ENCODE measurements around the gene ZFP62.
A peak's percentile ranks its signal among the peaks of the same experiment; 100 is the strongest.

ZFP62 gene

DNA sequence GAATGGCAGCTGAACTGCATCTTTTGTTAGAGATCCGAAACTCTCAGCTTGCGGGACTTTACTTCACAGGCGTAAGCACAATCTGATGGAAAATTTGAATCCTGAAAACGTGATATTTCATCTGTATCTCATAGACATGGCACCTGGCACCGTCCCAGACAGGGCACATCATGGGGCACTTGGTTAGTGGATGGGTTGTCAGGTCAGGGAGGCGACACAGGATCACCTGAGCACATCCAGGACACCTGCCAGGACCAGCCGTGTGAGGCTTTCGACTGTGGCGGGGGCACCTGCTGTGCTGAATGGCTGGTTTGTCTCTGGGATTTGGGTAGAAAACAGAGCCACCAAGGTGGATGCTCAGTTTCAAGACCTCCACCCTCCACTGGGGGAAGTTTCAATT lies 11.3 kb upstream of the ZFP62 start:
- TF ChIP-seq TAF1 (IDR thresholded peaks at IDR 0.05; ENCODE audit: low read depth) (no peak), ZBTB7A (IDR thresholded peaks at IDR 0.05; ENCODE audit: low read depth) (no peak), YY1 (IDR thresholded peaks at IDR 0.05; ENCODE audit: low read depth) (no peak), TCF12 (IDR thresholded peaks at IDR 0.05; ENCODE audit: low read depth) (no peak)
- TF ChIP-seq, protein P1, sequence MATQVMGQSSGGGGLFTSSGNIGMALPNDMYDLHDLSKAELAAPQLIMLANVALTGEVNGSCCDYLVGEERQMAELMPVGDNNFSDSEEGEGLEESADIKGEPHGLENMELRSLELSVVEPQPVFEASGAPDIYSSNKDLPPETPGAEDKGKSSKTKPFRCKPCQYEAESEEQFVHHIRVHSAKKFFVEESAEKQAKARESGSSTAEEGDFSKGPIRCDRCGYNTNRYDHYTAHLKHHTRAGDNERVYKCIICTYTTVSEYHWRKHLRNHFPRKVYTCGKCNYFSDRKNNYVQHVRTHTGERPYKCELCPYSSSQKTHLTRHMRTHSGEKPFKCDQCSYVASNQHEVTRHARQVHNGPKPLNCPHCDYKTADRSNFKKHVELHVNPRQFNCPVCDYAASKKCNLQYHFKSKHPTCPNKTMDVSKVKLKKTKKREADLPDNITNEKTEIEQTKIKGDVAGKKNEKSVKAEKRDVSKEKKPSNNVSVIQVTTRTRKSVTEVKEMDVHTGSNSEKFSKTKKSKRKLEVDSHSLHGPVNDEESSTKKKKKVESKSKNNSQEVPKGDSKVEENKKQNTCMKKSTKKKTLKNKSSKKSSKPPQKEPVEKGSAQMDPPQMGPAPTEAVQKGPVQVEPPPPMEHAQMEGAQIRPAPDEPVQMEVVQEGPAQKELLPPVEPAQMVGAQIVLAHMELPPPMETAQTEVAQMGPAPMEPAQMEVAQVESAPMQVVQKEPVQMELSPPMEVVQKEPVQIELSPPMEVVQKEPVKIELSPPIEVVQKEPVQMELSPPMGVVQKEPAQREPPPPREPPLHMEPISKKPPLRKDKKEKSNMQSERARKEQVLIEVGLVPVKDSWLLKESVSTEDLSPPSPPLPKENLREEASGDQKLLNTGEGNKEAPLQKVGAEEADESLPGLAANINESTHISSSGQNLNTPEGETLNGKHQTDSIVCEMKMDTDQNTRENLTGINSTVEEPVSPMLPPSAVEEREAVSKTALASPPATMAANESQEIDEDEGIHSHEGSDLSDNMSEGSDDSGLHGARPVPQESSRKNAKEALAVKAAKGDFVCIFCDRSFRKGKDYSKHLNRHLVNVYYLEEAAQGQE (IDR thresholded peaks at IDR 0.05; ENCODE audit: low read depth), result no peak
- TF ChIP-seq, protein P2, sequence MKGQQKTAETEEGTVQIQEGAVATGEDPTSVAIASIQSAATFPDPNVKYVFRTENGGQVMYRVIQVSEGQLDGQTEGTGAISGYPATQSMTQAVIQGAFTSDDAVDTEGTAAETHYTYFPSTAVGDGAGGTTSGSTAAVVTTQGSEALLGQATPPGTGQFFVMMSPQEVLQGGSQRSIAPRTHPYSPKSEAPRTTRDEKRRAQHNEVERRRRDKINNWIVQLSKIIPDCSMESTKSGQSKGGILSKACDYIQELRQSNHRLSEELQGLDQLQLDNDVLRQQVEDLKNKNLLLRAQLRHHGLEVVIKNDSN (IDR thresholded peaks at IDR 0.05), result no peak

DNA sequence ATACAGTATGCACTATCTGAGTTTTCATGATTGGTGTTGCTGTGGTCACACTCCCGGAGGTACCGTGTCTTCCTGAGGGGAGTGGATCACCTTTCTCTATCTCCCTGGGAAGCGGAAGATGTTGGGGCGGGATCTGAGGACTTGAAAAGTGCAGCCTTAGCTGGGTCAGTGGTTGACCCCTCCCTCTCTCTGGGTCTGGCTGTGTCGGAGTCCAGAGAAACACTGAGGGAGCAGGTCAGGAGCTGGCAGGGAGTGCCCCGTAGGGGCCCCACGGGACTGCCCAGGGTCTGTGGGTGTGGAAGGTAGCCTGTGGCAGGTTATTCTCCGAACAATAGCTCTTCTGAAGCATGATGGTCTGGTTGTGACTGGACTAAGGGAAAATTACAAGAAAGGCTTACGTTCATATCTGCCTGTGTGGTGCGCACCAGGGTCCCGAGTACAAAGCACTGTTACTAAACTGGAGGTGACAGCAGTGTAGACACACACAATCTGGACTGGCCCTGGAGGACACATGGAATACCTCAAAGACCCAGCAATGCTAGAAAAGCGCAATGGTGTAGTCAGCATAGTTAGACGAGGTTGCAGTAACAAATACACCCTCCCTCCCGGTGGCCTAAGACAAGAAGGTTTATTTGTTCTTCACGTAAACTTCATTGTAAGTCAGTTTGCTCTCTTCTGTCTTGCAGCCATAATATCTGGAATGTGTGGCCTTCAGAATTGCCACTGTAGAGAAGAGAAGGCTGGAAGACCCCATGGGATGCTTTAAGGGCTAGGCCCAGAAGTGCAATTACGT lies 9.4 kb upstream of the ZFP62 start:
- TF ChIP-seq EGR1 (IDR thresholded peaks at IDR 0.05), result no peak
- TF ChIP-seq, protein P3, sequence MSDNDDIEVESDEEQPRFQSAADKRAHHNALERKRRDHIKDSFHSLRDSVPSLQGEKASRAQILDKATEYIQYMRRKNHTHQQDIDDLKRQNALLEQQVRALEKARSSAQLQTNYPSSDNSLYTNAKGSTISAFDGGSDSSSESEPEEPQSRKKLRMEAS (IDR thresholded peaks at IDR 0.05), result no peak

DNA sequence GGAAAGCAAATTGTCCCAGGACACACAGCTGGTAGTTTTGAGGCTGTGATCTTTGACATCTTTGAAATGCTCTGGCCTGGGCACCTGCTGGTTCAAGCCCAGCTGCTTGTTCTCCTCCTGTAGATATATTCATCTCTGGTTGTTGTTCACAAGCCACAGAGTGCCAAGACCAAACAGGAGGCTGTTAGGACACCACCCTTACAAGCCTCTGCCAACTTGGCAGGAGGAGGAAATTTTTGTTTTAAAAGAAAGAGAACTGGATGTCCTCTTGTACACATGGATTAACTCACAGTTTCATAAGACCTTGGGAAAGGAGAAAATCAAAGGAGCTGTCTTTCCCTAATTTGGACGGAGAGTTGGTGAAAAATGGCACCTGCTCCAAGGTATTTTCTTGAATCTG lies 8.5 kb upstream of the ZFP62 start:
- no peak for TF ChIP-seq FOXM1 (IDR thresholded peaks at IDR 0.05; ENCODE audit: borderline replicate concordance, low read depth)
- TF ChIP-seq, protein P2 (IDR thresholded peaks at IDR 0.05), result no peak
- TF ChIP-seq ZBTB7A (IDR thresholded peaks at IDR 0.05; ENCODE audit: low read depth), result no peak
- no peak for TF ChIP-seq TAF1 (IDR thresholded peaks at IDR 0.05; ENCODE audit: low read depth)

DNA sequence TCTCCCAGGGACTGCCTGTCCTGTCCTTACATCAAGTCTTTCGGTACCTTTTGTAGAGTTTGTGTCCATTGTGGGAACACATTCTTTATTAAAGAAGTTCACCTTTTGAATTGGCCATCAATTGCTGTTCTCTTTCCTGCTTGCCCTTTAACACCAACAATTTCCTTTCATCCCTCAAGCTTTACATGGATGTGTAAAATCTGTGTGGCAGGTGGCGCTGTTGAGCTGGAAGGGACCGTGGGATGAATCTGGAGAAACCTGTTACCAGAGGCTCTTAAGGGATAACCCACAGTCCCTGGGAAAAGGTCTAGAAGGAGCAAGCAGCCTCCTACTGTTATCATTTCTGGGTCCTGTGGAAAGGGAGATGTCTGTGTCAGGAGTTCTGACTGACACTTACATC lies 7.9 kb upstream of the ZFP62 start:
- TF ChIP-seq RAD21 (IDR thresholded peaks at IDR 0.05; ENCODE audit: low read depth) (peak; percentile 92), NFIC (IDR thresholded peaks at IDR 0.05) (no peak)

DNA sequence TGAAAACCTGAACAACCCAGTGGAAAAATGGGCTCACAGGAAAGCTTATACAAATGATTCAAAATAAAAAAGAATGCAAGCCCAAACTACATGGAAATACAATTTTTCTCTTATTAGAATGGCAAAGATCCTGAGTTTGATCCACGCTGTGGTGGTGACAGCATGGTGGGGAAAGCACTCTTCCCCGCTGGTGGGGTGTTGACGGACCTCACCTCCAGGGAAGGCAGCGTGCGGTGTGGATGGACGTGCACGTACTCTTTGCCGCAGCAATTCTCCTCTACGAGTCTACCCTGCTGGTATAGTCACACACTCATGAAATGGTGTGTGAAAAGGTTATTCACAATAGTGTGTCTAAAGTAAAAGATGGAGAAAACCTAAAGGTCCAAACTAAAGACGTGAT lies 5.9 kb upstream of the ZFP62 start:
- no peak for TF ChIP-seq YY1 (IDR thresholded peaks at IDR 0.05; ENCODE audit: low read depth)
- TF ChIP-seq CREB1 (IDR thresholded peaks at IDR 0.05; ENCODE audit: low read depth), result no peak
- TF ChIP-seq EP300 (IDR thresholded peaks at IDR 0.05; ENCODE audit: borderline replicate concordance), result no peak

DNA sequence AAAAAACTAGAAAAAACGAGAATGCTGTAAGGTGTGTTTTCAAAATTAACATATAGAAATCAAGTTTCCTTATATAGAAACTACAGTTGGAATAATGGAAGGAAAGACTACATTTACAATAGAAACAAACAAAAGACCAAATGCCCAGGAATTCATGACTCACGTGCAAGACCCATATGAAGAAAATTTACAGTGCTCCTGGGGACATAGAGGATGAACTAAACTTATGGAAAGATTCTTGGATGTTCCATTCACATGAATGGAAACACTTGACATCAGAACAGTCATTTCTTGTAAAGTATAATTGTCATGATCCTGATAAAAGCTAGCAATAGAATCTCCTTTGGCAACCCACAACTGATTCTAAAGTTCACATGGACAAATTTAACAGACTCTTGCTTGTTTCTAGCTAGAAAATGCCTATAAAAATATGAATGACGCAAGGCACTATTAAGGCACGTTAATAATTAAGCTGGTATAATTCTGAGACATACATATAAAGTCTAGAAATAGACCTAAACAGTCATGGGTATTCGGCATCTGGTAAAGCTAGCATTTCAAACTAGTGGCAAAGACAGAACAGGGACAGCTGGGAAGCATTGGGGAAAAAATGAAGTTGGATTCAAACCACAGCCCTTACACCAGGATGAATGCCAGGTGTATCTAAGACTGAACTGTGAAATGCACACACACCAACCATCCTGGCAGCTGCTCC lies 5.1 kb upstream of the ZFP62 start:
- TF ChIP-seq RAD21 (IDR thresholded peaks at IDR 0.05; ENCODE audit: low read depth) (no peak), CREB1 (IDR thresholded peaks at IDR 0.05; ENCODE audit: low read depth) (no peak), CEBPB (IDR thresholded peaks at IDR 0.05) (no peak), TCF12 (IDR thresholded peaks at IDR 0.05; ENCODE audit: low read depth) (no peak), TAF1 (IDR thresholded peaks at IDR 0.05; ENCODE audit: low read depth) (no peak), EGR1 (IDR thresholded peaks at IDR 0.05) (no peak), YY1 (IDR thresholded peaks at IDR 0.05; ENCODE audit: low read depth) (no peak), TEAD4 (IDR thresholded peaks at IDR 0.05) (no peak), EP300 (IDR thresholded peaks at IDR 0.05; ENCODE audit: borderline replicate concordance) (no peak)
- TF ChIP-seq, protein P1 (IDR thresholded peaks at IDR 0.05; ENCODE audit: low read depth), result no peak

DNA sequence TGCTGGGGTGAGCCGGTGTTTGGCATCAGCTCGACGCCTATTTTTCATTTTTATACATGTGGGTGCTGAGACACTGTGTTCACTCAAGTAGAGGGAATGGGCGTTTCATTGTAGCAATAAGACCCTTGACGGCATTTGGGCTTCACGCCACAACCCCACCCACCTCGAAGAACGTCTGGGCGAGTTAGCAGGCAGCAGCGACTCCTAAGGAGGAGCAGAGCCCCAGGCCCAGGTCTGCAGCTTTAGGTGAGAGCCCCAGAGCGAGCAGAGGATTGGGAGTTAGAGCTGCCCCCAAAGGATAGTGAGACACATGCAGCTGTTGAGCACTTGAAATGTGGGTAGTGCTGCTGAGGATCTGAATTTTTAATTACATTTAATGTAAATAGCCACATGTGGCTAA lies 1.6 kb upstream of the ZFP62 start:
- TF ChIP-seq, protein P1 (IDR thresholded peaks at IDR 0.05; ENCODE audit: low read depth), result no peak
- TF ChIP-seq EGR1 (IDR thresholded peaks at IDR 0.05) (no peak), RAD21 (IDR thresholded peaks at IDR 0.05; ENCODE audit: low read depth) (no peak), TCF12 (IDR thresholded peaks at IDR 0.05; ENCODE audit: low read depth) (no peak), NFIC (IDR thresholded peaks at IDR 0.05) (no peak), TEAD4 (IDR thresholded peaks at IDR 0.05) (no peak), FOXM1 (IDR thresholded peaks at IDR 0.05; ENCODE audit: borderline replicate concordance, low read depth) (no peak), ZBTB7A (IDR thresholded peaks at IDR 0.05; ENCODE audit: low read depth) (no peak), TAF1 (IDR thresholded peaks at IDR 0.05; ENCODE audit: low read depth) (no peak), EP300 (IDR thresholded peaks at IDR 0.05; ENCODE audit: borderline replicate concordance) (no peak), YY1 (IDR thresholded peaks at IDR 0.05; ENCODE audit: low read depth) (no peak), CEBPB (IDR thresholded peaks at IDR 0.05) (no peak), CREB1 (IDR thresholded peaks at IDR 0.05; ENCODE audit: low read depth) (no peak)
- TF ChIP-seq, protein P2 (IDR thresholded peaks at IDR 0.05), result no peak
- TF ChIP-seq, protein P3 (IDR thresholded peaks at IDR 0.05), result no peak
